Erythroblast (primary cell): ENCODE data around the gene TNFSF15.

Experiments
- GATA1 ChIP-seq: IDR thresholded peaks from 2 replicates; pipeline ENCODE4 v1.6.1; 2011; ENCODE audit warnings: low read depth, mild to moderate bottlenecking, control low read depth, low read length, moderate library complexity
- POLR2A ChIP-seq: IDR thresholded peaks from 2 replicates; pipeline ENCODE4 v1.6.1; 2011; ENCODE audit warnings: mild to moderate bottlenecking, low read length

- TF ChIP-seq POLR2A (no peak), GATA1 (no peak)
These were observed 32.1 kb upstream of the TNFSF15 start for GRCh38 chr9:114837923-114838322.
